ENCODE results near the gene DSCAM. TPM values are rescaled to one million over a fixed set of nuclear protein-coding genes. Genes with fewer than 3 reads are reported as not detected.

The DSCAM gene
- total RNA-seq, 2 experiments from 2014 or later = not detected

DNA sequence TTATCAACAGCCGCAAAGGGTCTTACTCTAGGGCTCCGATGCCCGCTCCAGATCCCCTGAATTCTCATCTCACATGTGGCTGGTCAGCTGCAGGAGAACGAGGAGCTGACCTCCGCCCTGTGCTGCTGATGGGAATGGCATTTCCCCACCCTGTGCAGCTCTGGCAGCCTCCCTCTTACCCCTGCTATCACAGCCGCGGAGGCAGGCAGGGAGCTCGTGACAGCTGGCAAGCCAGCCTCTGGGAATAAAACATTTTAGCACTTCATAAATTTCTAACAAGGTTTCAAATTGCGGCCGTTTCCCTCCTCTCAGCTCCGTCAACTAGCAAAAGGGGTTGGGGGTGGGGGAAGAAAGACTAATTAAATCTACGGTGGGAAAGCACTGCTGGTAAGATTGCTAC lies 81.1 kb downstream of the DSCAM start:
- H3K36me3 ChIP-seq (ENCODE audit: insufficient read depth, low read length) = no peaks in the 10 kb centered on the region
- Mint-ChIP-seq H3K9me3 (peaks cover 2% of the 10 kb centered on the region), H3K27ac (no peak overlapping the region), H3K27me3 (peaks cover 2% of the 10 kb centered on the region), H3K36me3 (ENCODE audit: low read depth) (no peaks in the 10 kb centered on the region), H3K4me3 (no peak overlapping the region), H3K4me1 (ENCODE audit: low read depth) (no peaks in the 10 kb centered on the region)
- no peak overlapping the region for H3K4me3 ChIP-seq (ENCODE audit: low read length)
- no peaks in the 10 kb centered on the region for H3K4me1 ChIP-seq (ENCODE audit: insufficient read depth, low read length)
- DNase-seq = no peak
- intact Hi-C loops (cut with DNase I, micrococcal nuclease) = no loop called here
- no peak for ATAC-seq (ENCODE audit: poor library complexity)
- ChIA-PET POLR2A (no interaction called here), CTCF (no interaction called here)
- no peak overlapping the region for H3K27ac ChIP-seq (ENCODE audit: low read depth in 1 of 2, low read length in 2 of 2)
- H3K9me3 ChIP-seq (ENCODE audit: control insufficient read depth in 1 of 2, insufficient read depth in 1 of 2, low read length in 2 of 2) = peaks cover 0 to 7% of the 10 kb centered on the region in 2 experiments
- TF ChIP-seq, protein P1, sequence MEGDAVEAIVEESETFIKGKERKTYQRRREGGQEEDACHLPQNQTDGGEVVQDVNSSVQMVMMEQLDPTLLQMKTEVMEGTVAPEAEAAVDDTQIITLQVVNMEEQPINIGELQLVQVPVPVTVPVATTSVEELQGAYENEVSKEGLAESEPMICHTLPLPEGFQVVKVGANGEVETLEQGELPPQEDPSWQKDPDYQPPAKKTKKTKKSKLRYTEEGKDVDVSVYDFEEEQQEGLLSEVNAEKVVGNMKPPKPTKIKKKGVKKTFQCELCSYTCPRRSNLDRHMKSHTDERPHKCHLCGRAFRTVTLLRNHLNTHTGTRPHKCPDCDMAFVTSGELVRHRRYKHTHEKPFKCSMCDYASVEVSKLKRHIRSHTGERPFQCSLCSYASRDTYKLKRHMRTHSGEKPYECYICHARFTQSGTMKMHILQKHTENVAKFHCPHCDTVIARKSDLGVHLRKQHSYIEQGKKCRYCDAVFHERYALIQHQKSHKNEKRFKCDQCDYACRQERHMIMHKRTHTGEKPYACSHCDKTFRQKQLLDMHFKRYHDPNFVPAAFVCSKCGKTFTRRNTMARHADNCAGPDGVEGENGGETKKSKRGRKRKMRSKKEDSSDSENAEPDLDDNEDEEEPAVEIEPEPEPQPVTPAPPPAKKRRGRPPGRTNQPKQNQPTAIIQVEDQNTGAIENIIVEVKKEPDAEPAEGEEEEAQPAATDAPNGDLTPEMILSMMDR (IDR thresholded peaks at IDR 0.05) = no peak
- no peaks in the 10 kb centered on the region for H3K27me3 ChIP-seq (ENCODE audit: control insufficient read depth in 1 of 2, insufficient read depth in 2 of 2, low read length in 2 of 2)

DNA sequence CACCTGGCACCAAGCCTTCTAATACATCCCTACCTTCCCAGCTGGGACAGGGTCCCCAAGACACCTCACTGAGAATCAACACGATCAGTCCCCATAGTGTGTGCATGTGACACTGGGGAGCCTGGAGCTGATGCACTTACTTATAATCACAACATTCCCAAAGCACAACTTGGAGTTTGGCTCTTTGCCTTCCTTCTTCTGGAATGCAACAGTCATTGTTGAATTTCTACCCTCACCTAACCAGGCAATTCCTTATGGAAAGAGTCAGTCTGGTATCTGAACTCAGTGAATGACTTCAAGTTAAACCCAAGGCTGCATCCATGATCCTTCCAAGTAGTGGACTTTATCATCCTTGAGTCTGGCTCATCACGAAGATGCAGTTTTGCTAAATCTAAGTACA lies 86.1 kb downstream of the DSCAM start:
- no peak for DNase-seq
- H3K4me1 Mint-ChIP-seq (ENCODE audit: low read depth) = no peaks in the 10 kb centered on the region
- H3K27me3 Mint-ChIP-seq = peaks cover 8% of the 10 kb centered on the region
- Histone ChIP-seq H3K36me3 (ENCODE audit: insufficient read depth, low read length) (no peaks in the 10 kb centered on the region), H3K27ac (ENCODE audit: low read depth in 1 of 2, low read length in 2 of 2) (no peak overlapping the region), H3K4me3 (ENCODE audit: low read length) (no peak overlapping the region), H3K27me3 (ENCODE audit: control insufficient read depth in 1 of 2, insufficient read depth in 2 of 2, low read length in 2 of 2) (no peaks in the 10 kb centered on the region), H3K9me3 (ENCODE audit: control insufficient read depth in 1 of 2, insufficient read depth in 1 of 2, low read length in 2 of 2) (peaks cover 0 to 13% of the 10 kb centered on the region in 2 experiments), H3K4me1 (ENCODE audit: insufficient read depth, low read length) (no peaks in the 10 kb centered on the region)
- H3K27ac Mint-ChIP-seq = no peak overlapping the region
- ChIA-PET CTCF (interaction anchor here (0.9 kb wide), 1 partner anchor 13 kb away, joined by 3 read pairs; no protein-coding TSS in a partner anchor), POLR2A (no interaction called here)
- H3K4me3 Mint-ChIP-seq = no peak overlapping the region
- H3K9me3 Mint-ChIP-seq = peaks cover 4% of the 10 kb centered on the region
- no peak for ATAC-seq (ENCODE audit: poor library complexity)
- intact Hi-C loops (cut with DNase I, micrococcal nuclease) = no loop called here
- TF ChIP-seq, protein P1 (IDR thresholded peaks at IDR 0.05) = no peak
- H3K36me3 Mint-ChIP-seq (ENCODE audit: low read depth) = no peaks in the 10 kb centered on the region

DNA sequence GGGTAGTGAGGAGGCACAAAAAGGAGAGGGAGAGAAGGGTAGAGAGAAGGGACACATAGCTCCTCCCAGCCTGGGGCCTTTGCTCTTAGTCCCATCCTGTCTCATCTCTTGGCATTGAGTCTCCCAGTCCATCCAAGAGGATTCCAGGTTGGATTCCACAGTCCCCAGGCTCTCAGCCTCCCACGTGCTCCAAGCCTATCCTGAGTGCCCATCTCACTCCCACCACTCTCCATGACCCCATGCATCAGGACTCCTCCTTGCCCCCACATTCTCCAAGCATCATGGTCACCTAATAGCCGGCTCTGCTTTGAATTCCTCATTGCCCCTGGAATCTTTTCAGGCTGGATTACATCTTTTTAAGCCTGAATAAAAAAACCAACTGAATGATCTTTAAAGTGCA lies 87.9 kb downstream of the DSCAM start:
- H3K9me3 Mint-ChIP-seq = peaks cover 4% of the 10 kb centered on the region
- Histone ChIP-seq H3K27me3 (ENCODE audit: control insufficient read depth in 1 of 2, insufficient read depth in 2 of 2, low read length in 2 of 2) (no peaks in the 10 kb centered on the region), H3K4me1 (ENCODE audit: insufficient read depth, low read length) (no peaks in the 10 kb centered on the region), H3K4me3 (ENCODE audit: low read length) (no peak overlapping the region), H3K27ac (ENCODE audit: low read depth in 1 of 2, low read length in 2 of 2) (no peak overlapping the region), H3K36me3 (ENCODE audit: insufficient read depth, low read length) (no peaks in the 10 kb centered on the region), H3K9me3 (ENCODE audit: control insufficient read depth in 1 of 2, insufficient read depth in 1 of 2, low read length in 2 of 2) (peaks cover 0 to 11% of the 10 kb centered on the region in 2 experiments)
- no peaks in the 10 kb centered on the region for H3K4me1 Mint-ChIP-seq (ENCODE audit: low read depth)
- H3K4me3 Mint-ChIP-seq = no peak overlapping the region
- H3K36me3 Mint-ChIP-seq (ENCODE audit: low read depth) = no peaks in the 10 kb centered on the region
- TF ChIP-seq, protein P1 (IDR thresholded peaks at IDR 0.05) = no peak
- CTCF ChIA-PET = no interaction called here
- POLR2A ChIA-PET = no interaction called here
- DNase-seq (no peak), ATAC-seq (ENCODE audit: poor library complexity) (no peak)
- intact Hi-C loops (cut with DNase I, micrococcal nuclease) = no loop called here
- no peak overlapping the region for H3K27ac Mint-ChIP-seq
- peaks cover 14% of the 10 kb centered on the region for H3K27me3 Mint-ChIP-seq
